A549 (cell line): ENCODE data around the gene NEIL3.
A peak's percentile ranks its signal among the peaks of the same experiment; 100 is the strongest.

Experiments
- CBX2 ChIP-seq: fragments of 200-600 bp; sonication (generic); IDR thresholded peaks from 2 replicates; pipeline ENCODE4 v1.6.1; 2016; ENCODE audit warnings: low read depth, mild to moderate bottlenecking, borderline replicate concordance
- CEBPB ChIP-seq, 2 experiments: fragments of >200 bp in 1 of 2; sonication (Bioruptor Twin) in 1 of 2; formaldehyde crosslinking in 1 of 2; IDR thresholded peaks; 2 replicates each; pipeline ENCODE4 v1.6.1; 2012 to 2016
- EP300 ChIP-seq, 2 experiments: fragments of >200 bp; sonication (Bioruptor Twin); formaldehyde crosslinking; IDR thresholded peaks; 2 replicates in 1 of 2; 3 replicates in 1 of 2; pipeline ENCODE4 v1.6.1; 2016 to 2017
- JUNB ChIP-seq: fragments of >200 bp; sonication (Bioruptor Twin); formaldehyde crosslinking; IDR thresholded peaks from 2 replicates; pipeline ENCODE4 v1.6.1; 2016
- MAZ ChIP-seq: fragments of 150-350 bp; IDR thresholded peaks from 2 replicates; pipeline ENCODE4 v1.6.1; 2014; ENCODE audit warnings: antibody characterized with exemption, low read depth, low read length, borderline replicate concordance
- POLR2A ChIP-seq: IDR thresholded peaks from 2 replicates; pipeline ENCODE4 v1.6.1; 2012; ENCODE audit warnings: mild to moderate bottlenecking, low read length
- POLR2AphosphoS2 ChIP-seq: conservative IDR thresholded peaks from 2 replicates; pipeline ENCODE4 v1.6.1; 2012; ENCODE audit warnings: low read length, improper control_type of control experiment, inconsistent platforms
- ZFP36 ChIP-seq: fragments of 450-650 bp; IDR thresholded peaks from 2 replicates; pipeline ENCODE4 v1.6.1; 2014; ENCODE audit warnings: borderline replicate concordance; ENCODE audit not compliant: partially characterized antibody
- TF ChIP-seq, protein P1 (sequence below): fragments of >200 bp; sonication (Bioruptor Twin); formaldehyde crosslinking; IDR thresholded peaks from 3 replicates; pipeline ENCODE4 v1.5.1; 2016
- TF ChIP-seq, protein P2 (sequence below): fragments of >200 bp; sonication (Bioruptor Twin); formaldehyde crosslinking; IDR thresholded peaks from 3 replicates; pipeline ENCODE4 v1.6.1; 2016
- TF ChIP-seq, protein P3 (sequence below): IDR thresholded peaks from 2 replicates; pipeline ENCODE4 v1.6.1; 2012
- TF ChIP-seq, protein P4 (sequence below): IDR thresholded peaks from 2 replicates; pipeline ENCODE4 v1.6.1; 2012; ENCODE audit warnings: low read depth, borderline replicate concordance

DNA sequence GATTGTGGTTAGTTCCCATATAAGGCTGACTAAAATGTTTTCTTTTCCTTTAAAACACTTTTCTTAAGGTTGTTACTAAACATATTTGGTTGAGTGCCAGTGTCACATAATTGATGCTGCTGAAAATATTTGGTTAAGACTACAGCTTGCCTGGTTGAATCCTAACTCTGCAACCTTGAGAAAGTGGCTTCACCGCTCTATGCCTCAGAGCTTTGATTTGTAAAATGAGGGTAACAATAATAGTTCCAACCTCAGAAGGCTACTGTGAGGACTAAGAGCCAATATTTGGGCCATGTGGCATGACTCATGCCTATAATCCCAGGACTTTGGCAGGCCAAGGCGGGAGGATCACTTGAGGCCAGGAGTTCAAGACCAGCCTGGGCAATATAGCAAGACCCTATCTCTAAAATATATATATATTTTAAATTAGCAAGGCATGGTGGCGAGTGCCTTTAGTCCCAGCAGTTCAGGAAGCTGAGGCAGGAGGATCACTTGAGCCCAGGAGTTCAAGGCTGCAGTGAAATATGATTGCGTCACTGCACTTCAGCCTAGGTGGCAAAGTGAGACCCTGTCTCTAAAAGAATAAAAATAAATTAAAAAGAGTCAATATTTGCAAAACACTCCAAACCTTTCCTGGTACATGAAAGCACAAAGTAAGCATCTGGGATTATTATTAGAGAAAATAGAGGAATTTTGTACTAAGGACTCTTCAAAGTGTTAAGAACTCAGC is 7.1 kb upstream of the NEIL3 start:
- TF ChIP-seq, protein P1, sequence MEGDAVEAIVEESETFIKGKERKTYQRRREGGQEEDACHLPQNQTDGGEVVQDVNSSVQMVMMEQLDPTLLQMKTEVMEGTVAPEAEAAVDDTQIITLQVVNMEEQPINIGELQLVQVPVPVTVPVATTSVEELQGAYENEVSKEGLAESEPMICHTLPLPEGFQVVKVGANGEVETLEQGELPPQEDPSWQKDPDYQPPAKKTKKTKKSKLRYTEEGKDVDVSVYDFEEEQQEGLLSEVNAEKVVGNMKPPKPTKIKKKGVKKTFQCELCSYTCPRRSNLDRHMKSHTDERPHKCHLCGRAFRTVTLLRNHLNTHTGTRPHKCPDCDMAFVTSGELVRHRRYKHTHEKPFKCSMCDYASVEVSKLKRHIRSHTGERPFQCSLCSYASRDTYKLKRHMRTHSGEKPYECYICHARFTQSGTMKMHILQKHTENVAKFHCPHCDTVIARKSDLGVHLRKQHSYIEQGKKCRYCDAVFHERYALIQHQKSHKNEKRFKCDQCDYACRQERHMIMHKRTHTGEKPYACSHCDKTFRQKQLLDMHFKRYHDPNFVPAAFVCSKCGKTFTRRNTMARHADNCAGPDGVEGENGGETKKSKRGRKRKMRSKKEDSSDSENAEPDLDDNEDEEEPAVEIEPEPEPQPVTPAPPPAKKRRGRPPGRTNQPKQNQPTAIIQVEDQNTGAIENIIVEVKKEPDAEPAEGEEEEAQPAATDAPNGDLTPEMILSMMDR = no peak
- TF ChIP-seq MAZ = no peak
- no peak for TF ChIP-seq POLR2AphosphoS2
- TF ChIP-seq JUNB = no peak
- no peak for TF ChIP-seq POLR2A
- TF ChIP-seq, protein P2, sequence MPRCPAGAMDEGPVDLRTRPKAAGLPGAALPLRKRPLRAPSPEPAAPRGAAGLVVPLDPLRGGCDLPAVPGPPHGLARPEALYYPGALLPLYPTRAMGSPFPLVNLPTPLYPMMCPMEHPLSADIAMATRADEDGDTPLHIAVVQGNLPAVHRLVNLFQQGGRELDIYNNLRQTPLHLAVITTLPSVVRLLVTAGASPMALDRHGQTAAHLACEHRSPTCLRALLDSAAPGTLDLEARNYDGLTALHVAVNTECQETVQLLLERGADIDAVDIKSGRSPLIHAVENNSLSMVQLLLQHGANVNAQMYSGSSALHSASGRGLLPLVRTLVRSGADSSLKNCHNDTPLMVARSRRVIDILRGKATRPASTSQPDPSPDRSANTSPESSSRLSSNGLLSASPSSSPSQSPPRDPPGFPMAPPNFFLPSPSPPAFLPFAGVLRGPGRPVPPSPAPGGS = no peak
- no peak for TF ChIP-seq ZFP36
- TF ChIP-seq, protein P3, sequence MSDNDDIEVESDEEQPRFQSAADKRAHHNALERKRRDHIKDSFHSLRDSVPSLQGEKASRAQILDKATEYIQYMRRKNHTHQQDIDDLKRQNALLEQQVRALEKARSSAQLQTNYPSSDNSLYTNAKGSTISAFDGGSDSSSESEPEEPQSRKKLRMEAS = no peak
- no peak for TF ChIP-seq EP300 (IDR thresholded peaks at IDR 0.05)
- TF ChIP-seq CBX2 = no peak
- peak in 1 of 2 experiments; percentile 39; a peak in 1 of 4 replicates for TF ChIP-seq CEBPB (IDR thresholded peaks at IDR 0.05)
- TF ChIP-seq, protein P4, sequence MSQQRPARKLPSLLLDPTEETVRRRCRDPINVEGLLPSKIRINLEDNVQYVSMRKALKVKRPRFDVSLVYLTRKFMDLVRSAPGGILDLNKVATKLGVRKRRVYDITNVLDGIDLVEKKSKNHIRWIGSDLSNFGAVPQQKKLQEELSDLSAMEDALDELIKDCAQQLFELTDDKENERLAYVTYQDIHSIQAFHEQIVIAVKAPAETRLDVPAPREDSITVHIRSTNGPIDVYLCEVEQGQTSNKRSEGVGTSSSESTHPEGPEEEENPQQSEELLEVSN = no peak
